A549 (cell line): Measurements from ENCODE around the gene RGL3. TPM values are rescaled to one million over a fixed set of nuclear protein-coding genes. Genes with fewer than 3 reads are reported as not detected.
A peak's percentile ranks its signal among the peaks of the same experiment; 100 is the strongest.

Experiments used
- ATAC-seq, 2 experiments: fragments of 200-7000 bp in 1 of 2; fragments of >200 bp in 1 of 2; cut with Nextera tagmentation in 1 of 2; cut with Tn5 transposase in 1 of 2; 3 replicates each; pipeline versions ENCODE4 v1.8.0 to v1.9.1; 2018 to 2020; ENCODE audit warnings: mild to moderate bottlenecking in 1 of 2, moderate library complexity in 1 of 2
- CTCF ChIA-PET: fragments of 300-600 bp; sonication (Branson Sonifier 250); formaldehyde crosslinking; extraction: SDS; loops from one replicate; lab custom pipeline; 2021; ENCODE audit warnings: antibody characterized with exemption, inconsistent platforms; lab: Yijun Ruan, JAX
- POLR2A ChIA-PET: fragments of 350-600 bp; formaldehyde crosslinking; extraction: SDS; loops from one replicate; lab custom pipeline; 2021; ENCODE audit warnings: antibody characterized with exemption, inconsistent platforms; lab: Yijun Ruan, JAX
- DNase-seq, 2 experiments: peaks; one replicate each; pipeline versions ENCODE4 v3.0.0 to v3.0.0-alpha.2; 2011 to 2016; ENCODE audit warnings: low read depth in 1 of 2, low spot score in 1 of 2
- FAIRE-seq: peaks from 2 replicates; lab custom pipeline; 2011; peaks lifted over from hg19 to GRCh38; lab: Jason Lieb, UNC
- H3K27ac ChIP-seq, 2 experiments: fragments of >200 bp; sonication (Bioruptor Twin); formaldehyde crosslinking; 3 replicates each; pipeline ENCODE4 v1.5.1; 2016 to 2017
- H3K4me1 ChIP-seq: fragments of >200 bp; sonication (Bioruptor Twin); formaldehyde crosslinking; 3 replicates; pipeline ENCODE4 v1.6.1; 2016
- H3K4me2 ChIP-seq: fragments of >200 bp; sonication (Bioruptor Twin); formaldehyde crosslinking; 3 replicates; pipeline ENCODE4 v1.6.1; 2016
- H3K4me3 ChIP-seq: fragments of >200 bp; sonication (Bioruptor Twin); formaldehyde crosslinking; 3 replicates; pipeline ENCODE4 v1.5.1; 2016
- H3K9me3 ChIP-seq: fragments of >200 bp; sonication (Bioruptor Twin); formaldehyde crosslinking; 3 replicates; pipeline ENCODE4 v1.6.1; 2016
- ATOH8 ChIP-seq: fragments of 250-450 bp; sonication (Bioruptor Pico); IDR thresholded peaks from 2 replicates; pipeline ENCODE4 v1.5.0; 2020; ENCODE audit warnings: low read depth, mild to moderate bottlenecking, moderate library complexity
- BCL3 ChIP-seq: fragments of >200 bp; sonication (Bioruptor Twin); formaldehyde crosslinking; IDR thresholded peaks from 3 replicates; pipeline ENCODE4 v1.6.1; 2016
- CEBPB ChIP-seq, 2 experiments: fragments of >200 bp in 1 of 2; sonication (Bioruptor Twin) in 1 of 2; formaldehyde crosslinking in 1 of 2; IDR thresholded peaks; 2 replicates each; pipeline ENCODE4 v1.6.1; 2012 to 2016
- EP300 ChIP-seq, 2 experiments: fragments of >200 bp; sonication (Bioruptor Twin); formaldehyde crosslinking; IDR thresholded peaks; 2 replicates in 1 of 2; 3 replicates in 1 of 2; pipeline ENCODE4 v1.6.1; 2016 to 2017
- ESRRA ChIP-seq: fragments of 150-350 bp; IDR thresholded peaks from 2 replicates; pipeline ENCODE4 v1.6.1; 2014; ENCODE audit warnings: mild to moderate bottlenecking, low read length, borderline replicate concordance
- FOSL2 ChIP-seq, 2 experiments: fragments of 450-650 bp in 1 of 2; fragments of >200 bp in 1 of 2; sonication (Bioruptor Twin) in 1 of 2; formaldehyde crosslinking; IDR thresholded peaks; 2 replicates each; pipeline versions ENCODE4 v1.5.0 to v1.6.1; 2016 to 2020; ENCODE audit warnings: mild to moderate bottlenecking in 1 of 2, moderate library complexity in 1 of 2
- HDAC2 ChIP-seq: fragments of 200-600 bp; sonication (generic); IDR thresholded peaks from 2 replicates; pipeline ENCODE4 v1.6.1; 2016
- HOXA7 ChIP-seq: fragments of 250-450 bp; sonication (Bioruptor Pico); IDR thresholded peaks from 2 replicates; pipeline ENCODE4 v1.5.0; 2020; ENCODE audit warnings: mild to moderate bottlenecking, moderate library complexity
- HOXB5 ChIP-seq: fragments of 250-450 bp; sonication (Bioruptor Pico); IDR thresholded peaks from 2 replicates; pipeline ENCODE4 v1.5.0; 2020; ENCODE audit warnings: mild to moderate bottlenecking, moderate library complexity
- JUN ChIP-seq, 2 experiments: fragments of >200 bp; sonication (Bioruptor Twin); formaldehyde crosslinking; IDR thresholded peaks; 2 replicates in 1 of 2; 3 replicates in 1 of 2; pipeline ENCODE4 v1.6.1; 2016 to 2017
- KDM1A ChIP-seq: fragments of 200-600 bp; sonication (generic); IDR thresholded peaks from 2 replicates; pipeline ENCODE4 v1.6.1; 2016; ENCODE audit warnings: low read depth, mild to moderate bottlenecking
- MAFK ChIP-seq: fragments of 450-650 bp; IDR thresholded peaks from 2 replicates; pipeline ENCODE4 v1.6.1; 2014; ENCODE audit not compliant: partially characterized antibody
- MAZ ChIP-seq: fragments of 150-350 bp; IDR thresholded peaks from 2 replicates; pipeline ENCODE4 v1.6.1; 2014; ENCODE audit warnings: antibody characterized with exemption, low read depth, low read length, borderline replicate concordance
- MYC ChIP-seq: IDR thresholded peaks from 2 replicates; pipeline ENCODE4 v1.6.1; 2012; ENCODE audit warnings: mild to moderate bottlenecking, inconsistent platforms, low read length, improper control_type of control experiment, borderline replicate concordance
- POLR2A ChIP-seq: IDR thresholded peaks from 2 replicates; pipeline ENCODE4 v1.6.1; 2012; ENCODE audit warnings: mild to moderate bottlenecking, low read length
- TFCP2L1 ChIP-seq: fragments of 250-450 bp; sonication (Bioruptor Pico); IDR thresholded peaks from 2 replicates; pipeline ENCODE4 v1.5.0; 2021; ENCODE audit warnings: mild to moderate bottlenecking
- USF2 ChIP-seq: fragments of 450-650 bp; IDR thresholded peaks from 2 replicates; pipeline ENCODE4 v1.6.1; 2014; ENCODE audit warnings: antibody characterized with exemption
- ZNF302 ChIP-seq: fragments of 250-450 bp; sonication (Bioruptor Pico); IDR thresholded peaks from 2 replicates; pipeline ENCODE4 v1.9.0; 2021; ENCODE audit warnings: inconsistent platforms, mild to moderate bottlenecking, moderate library complexity
- WGBS: methylation state at CpG from one replicate; pipeline ENCODE4 v1.1.6; 2017; ENCODE audit errors: missing lambda C conversion rate; 5-methylcytosine and 5-hydroxymethylcytosine counted together
- polyA plus RNA-seq, 4 experiments: library from polyadenylated mRNA; depleted of rRNA in 3 of 4; stranded (reverse); fragments of >200 nt; fragmentation: RNase III in 1 of 4; extraction: RNeasy Plus Mini Kit Qiagen cat#74134 plus additional on column Dnase treatment in 1 of 4; gene quantifications; 2 replicates in 3 of 4; 3 replicates in 1 of 4; pipeline ENCODE4 v1.2.3, GENCODE V29; 2011 to 2017
- TF ChIP-seq, protein P1 (sequence below): IDR thresholded peaks from 2 replicates; pipeline ENCODE4 v1.6.1; 2012
- TF ChIP-seq, protein P2 (sequence below): IDR thresholded peaks from 2 replicates; pipeline ENCODE4 v1.6.1; 2012

The RGL3 gene
- polyA plus RNA-seq, 2 of the 4 experiments (the other 2 are of a cell fraction) = 1.5 to 3.7 TPM

GRCh38 chr19:11346104-11346940 lies 72.8 kb downstream of the RGL3 start, which contains the start of the genes CCDC159 and TMEM205:
Gene CCDC159 (plus strand): TSS chr19:11346519. CDS start chr19:11346607, 88 bp downstream.
Gene TMEM205 (minus strand): TSS chr19:11346268. CDS start chr19:11345619, 649 bp downstream.
- ATAC-seq (peak; percentile 82 to 91), DNase-seq (peak; percentile 89 to 97), FAIRE-seq (no peak)
- TF ChIP-seq HOXB5 (CRISPR knock-in tag) = no peak
- no peak for TF ChIP-seq EP300 (IDR thresholded peaks at IDR 0.05)
- TF ChIP-seq TFCP2L1 (CRISPR knock-in tag) = no peak
- TF ChIP-seq BCL3 = 0 out of 3 replicates have a peak, but pooled peaks have one; percentile 52
- TF ChIP-seq CEBPB (IDR thresholded peaks at IDR 0.05) = peak; percentile 73 to 88
- TF ChIP-seq, protein P1, sequence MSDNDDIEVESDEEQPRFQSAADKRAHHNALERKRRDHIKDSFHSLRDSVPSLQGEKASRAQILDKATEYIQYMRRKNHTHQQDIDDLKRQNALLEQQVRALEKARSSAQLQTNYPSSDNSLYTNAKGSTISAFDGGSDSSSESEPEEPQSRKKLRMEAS = peak; percentile 73
- no peak for TF ChIP-seq ZNF302 (CRISPR knock-in tag)
- 0 out of 2 replicates have a peak, but pooled peaks have one; percentile 6 for TF ChIP-seq USF2
- TF ChIP-seq ESRRA = no peak
- TF ChIP-seq MAFK = no peak
- TF ChIP-seq, protein P2, sequence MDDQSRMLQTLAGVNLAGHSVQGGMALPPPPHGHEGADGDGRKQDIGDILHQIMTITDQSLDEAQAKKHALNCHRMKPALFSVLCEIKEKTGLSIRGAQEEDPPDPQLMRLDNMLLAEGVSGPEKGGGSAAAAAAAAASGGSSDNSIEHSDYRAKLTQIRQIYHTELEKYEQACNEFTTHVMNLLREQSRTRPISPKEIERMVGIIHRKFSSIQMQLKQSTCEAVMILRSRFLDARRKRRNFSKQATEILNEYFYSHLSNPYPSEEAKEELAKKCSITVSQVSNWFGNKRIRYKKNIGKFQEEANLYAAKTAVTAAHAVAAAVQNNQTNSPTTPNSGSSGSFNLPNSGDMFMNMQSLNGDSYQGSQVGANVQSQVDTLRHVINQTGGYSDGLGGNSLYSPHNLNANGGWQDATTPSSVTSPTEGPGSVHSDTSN = peak; percentile 50; the same call in 1 of the 2 replicates
- no peak for TF ChIP-seq MAZ
- TF ChIP-seq KDM1A = no peak
- no peak for TF ChIP-seq HOXA7 (CRISPR knock-in tag)
- peak; percentile 26 to 35; a peak in 1 of 5 replicates for TF ChIP-seq JUN (IDR thresholded peaks at IDR 0.05)
- TF ChIP-seq POLR2A = peak; percentile 72
- no peak for TF ChIP-seq HDAC2
- no peak for TF ChIP-seq MYC
- no peak for TF ChIP-seq FOSL2 (IDR thresholded peaks at IDR 0.05)
- TF ChIP-seq FOSL2 (CRISPR knock-in tag; IDR thresholded peaks at IDR 0.05) = peak; percentile 86
- TF ChIP-seq ATOH8 (CRISPR knock-in tag) = no peak
- Histone ChIP-seq H3K4me3 (peak within 1 kb of the TSS; percentile 90), H3K4me1 (peaks cover 28% of the 10 kb centered on the region), H3K4me2 (peak within 1 kb of the TSS; percentile 98), H3K27ac (peak within 1 kb of the TSS; percentile 79 to 98), H3K9me3 (0 out of 3 replicates have a peak, but pooled peaks cover 7% of the 10 kb centered on the region)
- ChIA-PET POLR2A (interaction anchor here (0.6 to 2.8 kb wide), 8 partner anchors 10 to 1197 kb away, joined by 3 to 19 read pairs (median 4); partner anchors contain the start of genes ODAD3, PRKCSH and SWSAP1), CTCF (interaction anchor here (0.7 to 1.6 kb wide), 7 partner anchors 22 to 57 kb away, joined by 3 to 9 read pairs (median 4); no protein-coding TSS in a partner anchor)
- WGBS = under 1% methylated on average over 10 of the region's 50 CpGs
